Keratinocyte (primary cell): ENCODE measurements around the gene CDADC1. TPM values are rescaled to one million over a fixed set of nuclear protein-coding genes. Genes with fewer than 3 reads are reported as not detected.

Experiments
- DNase-seq: peaks from one replicate; pipeline ENCODE4 v3.0.0-alpha.2; 2011; ENCODE audit warnings: low read depth, missing footprints, low spot score
- FAIRE-seq: peaks from 2 replicates; lab custom pipeline; 2011; peaks lifted over from hg19 to GRCh38; lab: Jason Lieb, UNC
- H2AFZ ChIP-seq: 2 replicates; pipeline ENCODE4 v1.6.0; 2012; ENCODE audit warnings: low read length, control low read depth, inconsistent platforms; ENCODE audit not compliant: control insufficient read depth
- H3K27ac ChIP-seq: 2 replicates; pipeline ENCODE4 v1.5.1; 2011; ENCODE audit warnings: low read length; ENCODE audit not compliant: control insufficient read depth, insufficient read depth
- H3K27me3 ChIP-seq: 3 replicates; pipeline ENCODE4 v1.6.0; 2011; ENCODE audit warnings: low read length; ENCODE audit not compliant: control insufficient read depth, insufficient read depth; ENCODE audit errors: extremely low read depth
- H3K36me3 ChIP-seq, 2 experiments: 2 replicates in 1 of 2; 3 replicates in 1 of 2; pipeline ENCODE4 v1.5.1; 2011; ENCODE audit warnings: low read length in 2 of 2, mild to moderate bottlenecking in 1 of 2; ENCODE audit not compliant: control insufficient read depth in 2 of 2, insufficient read depth in 2 of 2; ENCODE audit errors: extremely low read depth in 1 of 2
- H3K4me1 ChIP-seq: 3 replicates; pipeline ENCODE4 v1.5.1; 2011; ENCODE audit warnings: low read length; ENCODE audit not compliant: control insufficient read depth, insufficient read depth; ENCODE audit errors: extremely low read depth
- H3K4me2 ChIP-seq: 3 replicates; pipeline ENCODE4 v1.6.0; 2011; ENCODE audit warnings: low read depth, low read length; ENCODE audit not compliant: control insufficient read depth, insufficient read depth; ENCODE audit errors: extremely low read depth
- H3K4me3 ChIP-seq, 3 experiments: fragments of 200-600 bp in 1 of 3; sonication (generic) in 1 of 3; 2 replicates in 2 of 3; 3 replicates in 1 of 3; pipeline ENCODE4 v1.5.1; 2011 to 2016; ENCODE audit warnings: low read length in 3 of 3, mild to moderate bottlenecking in 3 of 3, control low read depth in 2 of 3, inconsistent platforms in 1 of 3, low read depth in 1 of 3, mixed read lengths in 1 of 3, mixed run types in 1 of 3, moderate library complexity in 1 of 3; ENCODE audit not compliant: control insufficient read depth in 2 of 3, insufficient read depth in 2 of 3; ENCODE audit errors: extremely low read depth in 1 of 3
- H3K79me2 ChIP-seq: 2 replicates; pipeline ENCODE4 v1.6.0; 2012; ENCODE audit warnings: low read length; ENCODE audit not compliant: control insufficient read depth, insufficient read depth
- H3K9ac ChIP-seq: 3 replicates; pipeline ENCODE4 v1.6.0; 2011; ENCODE audit warnings: low read length; ENCODE audit not compliant: control insufficient read depth, insufficient read depth; ENCODE audit errors: extremely low read depth
- H3K9me1 ChIP-seq: 3 replicates; pipeline ENCODE4 v1.6.0; 2011; ENCODE audit warnings: low read length; ENCODE audit not compliant: control insufficient read depth, insufficient read depth; ENCODE audit errors: extremely low read depth
- H3K9me3 ChIP-seq: 2 replicates; pipeline ENCODE4 v1.5.1; 2012; ENCODE audit warnings: low read depth, low read length; ENCODE audit not compliant: control insufficient read depth
- H4K20me1 ChIP-seq: 3 replicates; pipeline ENCODE4 v1.6.0; 2011; ENCODE audit warnings: low read length; ENCODE audit not compliant: control insufficient read depth, insufficient read depth; ENCODE audit errors: extremely low read depth
- EZH2 ChIP-seq: IDR thresholded peaks from one replicate; pipeline ENCODE4 v1.6.1; 2012; ENCODE audit warnings: inconsistent platforms, mild to moderate bottlenecking, low read length, moderate library complexity
- dilution Hi-C: fragments of 300-500 bp; cut with MboI; formaldehyde crosslinking; loops from one replicate; pipeline ENCODE4 v1.7.0; 2020; ENCODE audit warnings: low sequenced_read_pairs; ENCODE audit not compliant: extremely low pct_ligation_motif_present
- polyA plus RNA-seq, 5 experiments: library from polyadenylated mRNA; depleted of rRNA in 3 of 5; stranded (reverse) in 3 of 5; stranded (forward) in 1 of 5; unstranded in 1 of 5; fragments of >200 nt; gene quantifications; 1 replicate in 1 of 5; 2 replicates in 3 of 5; 3 replicates in 1 of 5; pipeline versions ENCODE4 v1.2.1 to v1.2.3, GENCODE V29; 2011 to 2012; ENCODE audit warnings: missing spikeins in 2 of 5, low read depth in 1 of 5, low replicate concordance in 1 of 5
- TF ChIP-seq, protein P1 (sequence below), 3 experiments: IDR thresholded peaks in 1 of 3; conservative IDR thresholded peaks in 1 of 3; optimal IDR thresholded peaks in 1 of 3; 2 replicates in 2 of 3; 3 replicates in 1 of 3; pipeline versions ENCODE3 to v1.5.1; 2011; ENCODE audit warnings: low read length in 3 of 3, mild to moderate bottlenecking in 3 of 3, moderate library complexity in 2 of 3, control low read depth in 1 of 3, inconsistent platforms in 1 of 3; ENCODE audit not compliant: insufficient read depth in 2 of 3; ENCODE audit errors: extremely low read depth in 1 of 3

Gene CDADC1
- polyA plus RNA-seq, 1 donor (not counting 4 experiments of a cell fraction or from before 2014, with no cell fraction given) = 3.8 TPM

DNA sequence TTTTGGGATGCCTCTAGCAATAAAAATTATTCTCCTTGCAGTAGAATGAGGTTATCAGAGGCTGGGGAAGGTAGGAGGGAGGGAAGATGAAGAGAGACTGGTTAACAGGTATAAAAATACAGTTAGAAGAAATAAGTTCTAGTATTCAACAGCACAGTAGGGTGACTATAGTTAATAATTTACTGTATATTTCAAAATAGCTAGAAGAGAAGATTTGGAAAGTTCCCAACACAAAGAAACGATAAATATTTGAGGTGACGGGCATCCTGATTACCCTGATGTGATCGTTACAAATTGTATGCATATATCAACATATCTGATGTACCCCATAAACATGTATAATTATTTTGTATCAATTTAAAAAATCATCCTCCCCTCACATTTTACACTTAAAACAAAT lies 93.8 kb downstream of the CDADC1 start:
- Histone ChIP-seq H3K27ac (no peak overlapping the region), H3K9me3 (no peaks in the 10 kb centered on the region), H4K20me1 (no peaks in the 10 kb centered on the region), H3K79me2 (no peaks in the 10 kb centered on the region), H3K9me1 (no peaks in the 10 kb centered on the region), H3K4me2 (no peak overlapping the region), H3K4me3 (no peak overlapping the region), H3K27me3 (no peaks in the 10 kb centered on the region), H3K9ac (no peak overlapping the region), H2AFZ (no peak overlapping the region), H3K4me1 (no peaks in the 10 kb centered on the region), H3K36me3 (no peaks in the 10 kb centered on the region)
- FAIRE-seq (no peak), DNase-seq (no peak)
- dilution Hi-C loops = no loop called here
- TF ChIP-seq EZH2 = no peak
- TF ChIP-seq, protein P1, sequence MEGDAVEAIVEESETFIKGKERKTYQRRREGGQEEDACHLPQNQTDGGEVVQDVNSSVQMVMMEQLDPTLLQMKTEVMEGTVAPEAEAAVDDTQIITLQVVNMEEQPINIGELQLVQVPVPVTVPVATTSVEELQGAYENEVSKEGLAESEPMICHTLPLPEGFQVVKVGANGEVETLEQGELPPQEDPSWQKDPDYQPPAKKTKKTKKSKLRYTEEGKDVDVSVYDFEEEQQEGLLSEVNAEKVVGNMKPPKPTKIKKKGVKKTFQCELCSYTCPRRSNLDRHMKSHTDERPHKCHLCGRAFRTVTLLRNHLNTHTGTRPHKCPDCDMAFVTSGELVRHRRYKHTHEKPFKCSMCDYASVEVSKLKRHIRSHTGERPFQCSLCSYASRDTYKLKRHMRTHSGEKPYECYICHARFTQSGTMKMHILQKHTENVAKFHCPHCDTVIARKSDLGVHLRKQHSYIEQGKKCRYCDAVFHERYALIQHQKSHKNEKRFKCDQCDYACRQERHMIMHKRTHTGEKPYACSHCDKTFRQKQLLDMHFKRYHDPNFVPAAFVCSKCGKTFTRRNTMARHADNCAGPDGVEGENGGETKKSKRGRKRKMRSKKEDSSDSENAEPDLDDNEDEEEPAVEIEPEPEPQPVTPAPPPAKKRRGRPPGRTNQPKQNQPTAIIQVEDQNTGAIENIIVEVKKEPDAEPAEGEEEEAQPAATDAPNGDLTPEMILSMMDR (optimal IDR thresholded peaks at IDR 0.05 in 1 of 3, IDR thresholded peaks at IDR 0.05 in 1 of 3, conservative IDR thresholded peaks at IDR 0.05 in 1 of 3; ENCODE audit: extremely low read depth in 1 of 3, insufficient read depth in 2 of 3, low read length in 3 of 3) = no peak

DNA sequence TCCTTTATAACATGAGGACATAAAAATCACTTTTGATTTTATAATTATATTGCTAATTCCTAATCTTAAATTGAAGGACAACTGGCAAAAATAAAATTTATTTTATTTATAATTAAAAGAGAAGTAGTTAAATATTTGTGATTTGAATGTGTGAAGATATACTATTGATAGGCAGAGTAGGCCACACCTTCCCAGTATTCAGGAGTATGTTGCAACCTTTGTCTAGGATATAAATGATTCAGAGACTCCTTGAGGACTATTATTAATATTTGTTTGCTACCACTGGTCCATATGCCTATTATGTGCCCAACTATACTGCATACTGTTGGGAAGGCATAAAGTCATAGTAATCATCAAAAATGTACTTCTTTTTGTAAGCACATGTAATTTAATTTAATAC lies 94.2 kb downstream of the CDADC1 start:
- H3K9me3 ChIP-seq = no peaks in the 10 kb centered on the region
- DNase-seq = no peak
- H2AFZ ChIP-seq = no peak overlapping the region
- no peaks in the 10 kb centered on the region for H3K27me3 ChIP-seq
- no peaks in the 10 kb centered on the region for H3K36me3 ChIP-seq
- no peak overlapping the region for H3K4me3 ChIP-seq
- no peaks in the 10 kb centered on the region for H3K4me1 ChIP-seq
- no peak overlapping the region for H3K9ac ChIP-seq
- H4K20me1 ChIP-seq = no peaks in the 10 kb centered on the region
- H3K4me2 ChIP-seq = no peak overlapping the region
- no peaks in the 10 kb centered on the region for H3K9me1 ChIP-seq
- H3K79me2 ChIP-seq = no peaks in the 10 kb centered on the region
- no peak overlapping the region for H3K27ac ChIP-seq
- TF ChIP-seq EZH2 = no peak
- TF ChIP-seq, protein P1 (optimal IDR thresholded peaks at IDR 0.05 in 1 of 3, IDR thresholded peaks at IDR 0.05 in 1 of 3, conservative IDR thresholded peaks at IDR 0.05 in 1 of 3; ENCODE audit: extremely low read depth in 1 of 3, insufficient read depth in 2 of 3, low read length in 3 of 3) = no peak
- no peak for FAIRE-seq
- dilution Hi-C loops = no loop called here
